ENCODE results near the gene LGALS1. TPM values are rescaled to one million over a fixed set of nuclear protein-coding genes. Genes with fewer than 3 reads are reported as not detected.

The LGALS1 gene
- total and polyA plus RNA-seq, 9 of the 15 experiments (the other 6 are each of a cell fraction or from before 2014, with no cell fraction given) = 160 to 800 (median 330) TPM

- POLR2A ChIA-PET = interaction anchor here (0.7 to 1.7 kb wide), 5 partner anchors 11 to 50 kb away, joined by 3 to 11 read pairs (median 3); no protein-coding TSS in a partner anchor
- FAIRE-seq (peak; percentile 37), ATAC-seq (no peak)
Measured at GRCh38 chr22:37659897-37660708, 15.3 kb upstream of the LGALS1 start.

More at GRCh38 chr22:37659897-37660708, 15.3 kb upstream of the LGALS1 start:
- TF ChIP-seq E2F6 (IDR thresholded peaks at IDR 0.05; ENCODE audit: borderline replicate concordance in 1 of 2, extremely low read depth in 1 of 2, insufficient read depth in 1 of 2, insufficient read length in 1 of 2, low read depth in 1 of 2, low read length in 1 of 2, poor library complexity in 1 of 2, severe bottlenecking in 1 of 2) (peak in 1 of 2 experiments; percentile 14), RBM25 (IDR thresholded peaks at IDR 0.05; ENCODE audit: low read depth, low read length, severe bottlenecking) (peak; percentile 34), TBP (optimal IDR thresholded peaks at IDR 0.05; ENCODE audit: low read depth, low read length) (no peak), CAMTA2 (CRISPR knock-in tag; conservative IDR thresholded peaks at IDR 0.05) (no peak), GATA2 (CRISPR knock-in tag; IDR thresholded peaks at IDR 0.05) (0 out of 2 replicates have a peak, but pooled peaks have one; percentile 16), KDM1A (IDR thresholded peaks at IDR 0.05) (peak in 1 of 2 experiments; percentile 43; a peak in 1 of 4 replicates)
- peaks cover 64% of the 10 kb centered on the region for H3K79me2 ChIP-seq (ENCODE audit: control insufficient read depth, insufficient read depth, low read length)
- H3K9me3 ChIP-seq (replicated peaks; ENCODE audit: control insufficient read depth, insufficient read depth, low read depth, low read length) = no peaks in the 10 kb centered on the region
- H4K20me1 ChIP-seq (replicated peaks; ENCODE audit: control insufficient read depth, insufficient read depth, low read length) = peaks cover 17% of the 10 kb centered on the region
- no peaks in the 10 kb centered on the region for H3K27me3 ChIP-seq (ENCODE audit: control insufficient read depth in 2 of 2, insufficient read depth in 2 of 2, low read length in 2 of 2)
- in situ Hi-C loops (cut with MboI) (no loop called here), intact Hi-C loops (cut with micrococcal nuclease) (no loop called here)
- H3K9me1 ChIP-seq (ENCODE audit: control insufficient read depth, insufficient read depth, low read length) = peaks cover 4% of the 10 kb centered on the region
- peaks cover 41% of the 10 kb centered on the region; the same call in 2 of the 3 replicates for H3K36me3 ChIP-seq (ENCODE audit: control insufficient read depth, insufficient read depth, low read length)
- H3K4me1 ChIP-seq (replicated peaks in 1 of 2; ENCODE audit: control insufficient read depth in 2 of 2, insufficient read depth in 2 of 2, low read length in 2 of 2) = peaks cover 20 to 27% of the 10 kb centered on the region in 2 experiments
- CTCF ChIA-PET (ENCODE audit: low intra/inter-chr PET ratio) = interaction anchor here (1.3 kb wide), 1 partner anchor 21 kb away, joined by 9 read pairs; no protein-coding TSS in a partner anchor
- H3K27ac ChIP-seq (ENCODE audit: extremely low read depth, low read depth, low read length) = peak overlapping the region; percentile 88
- peak overlapping the region; percentile 92 for H3K4me2 ChIP-seq (ENCODE audit: insufficient read depth, low read length)
- peak overlapping the region; percentile 63 for H3K4me3 ChIP-seq
- no TSS peak for BruUV-seq (replicated peaks)
- DNase-seq (ENCODE audit: extremely low read depth in 1 of 4, low spot score in 3 of 4) = peak in 1 of 4 experiments; percentile 34
- WGBS (ENCODE audit: insufficient coverage, low coverage, missing lambda C conversion rate) = 13% methylated on average over 10 of the region's 14 CpGs
- H2AFZ ChIP-seq (ENCODE audit: low read depth, low read length) = no peak overlapping the region
- H3K9ac ChIP-seq (ENCODE audit: insufficient read depth in 1 of 2, low read depth in 2 of 2, low read length in 2 of 2) = peak overlapping the region; percentile 71 to 97

Measured in K562 (cell line).